Gastroesophageal sphincter (tissue), 3 donors: Measurements from ENCODE around the gene LHFPL2.

Source experiments
- POLR2A ChIP-seq, 2 donors: fragments of 450-650 bp; IDR thresholded peaks; one replicate each; pipeline ENCODE4 v1.6.1; 2017; ENCODE audit warnings: antibody characterized with exemption in 2 of 2, mild to moderate bottlenecking in 2 of 2, moderate library complexity in 1 of 2
- TF ChIP-seq, protein P1 (sequence below), 4 experiments: fragments of 200-600 bp in 2 of 4; fragments of 450-650 bp in 2 of 4; sonication (generic) in 1 of 4; IDR thresholded peaks; one replicate each; pipeline ENCODE4 v1.5.1; 2017 to 2019; ENCODE audit warnings: antibody characterized with exemption in 4 of 4, mild to moderate bottlenecking in 2 of 4, moderate library complexity in 2 of 4

DNA sequence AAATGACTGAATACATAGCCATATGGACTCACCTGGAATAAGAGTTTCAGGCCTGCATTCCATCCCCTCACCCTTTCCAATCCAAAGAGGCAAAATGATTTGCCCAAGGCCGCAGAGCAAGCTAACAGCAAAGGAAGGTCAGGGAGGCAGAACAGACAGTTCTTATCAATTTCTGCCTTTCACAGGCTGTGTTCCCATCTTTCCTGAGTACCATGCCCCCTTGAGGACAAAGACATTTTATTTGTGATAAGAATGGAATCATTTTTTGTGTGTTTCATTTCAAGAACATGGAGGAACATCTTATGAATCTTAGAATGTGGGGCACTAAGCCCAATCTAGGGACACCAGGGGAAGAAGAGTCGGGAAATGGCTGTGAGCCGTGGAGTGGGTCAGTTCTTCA, 13.9 kb downstream of the LHFPL2 start:
- TF ChIP-seq, protein P1, sequence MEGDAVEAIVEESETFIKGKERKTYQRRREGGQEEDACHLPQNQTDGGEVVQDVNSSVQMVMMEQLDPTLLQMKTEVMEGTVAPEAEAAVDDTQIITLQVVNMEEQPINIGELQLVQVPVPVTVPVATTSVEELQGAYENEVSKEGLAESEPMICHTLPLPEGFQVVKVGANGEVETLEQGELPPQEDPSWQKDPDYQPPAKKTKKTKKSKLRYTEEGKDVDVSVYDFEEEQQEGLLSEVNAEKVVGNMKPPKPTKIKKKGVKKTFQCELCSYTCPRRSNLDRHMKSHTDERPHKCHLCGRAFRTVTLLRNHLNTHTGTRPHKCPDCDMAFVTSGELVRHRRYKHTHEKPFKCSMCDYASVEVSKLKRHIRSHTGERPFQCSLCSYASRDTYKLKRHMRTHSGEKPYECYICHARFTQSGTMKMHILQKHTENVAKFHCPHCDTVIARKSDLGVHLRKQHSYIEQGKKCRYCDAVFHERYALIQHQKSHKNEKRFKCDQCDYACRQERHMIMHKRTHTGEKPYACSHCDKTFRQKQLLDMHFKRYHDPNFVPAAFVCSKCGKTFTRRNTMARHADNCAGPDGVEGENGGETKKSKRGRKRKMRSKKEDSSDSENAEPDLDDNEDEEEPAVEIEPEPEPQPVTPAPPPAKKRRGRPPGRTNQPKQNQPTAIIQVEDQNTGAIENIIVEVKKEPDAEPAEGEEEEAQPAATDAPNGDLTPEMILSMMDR (IDR thresholded peaks at IDR 0.05) = no peak
- no peak for TF ChIP-seq POLR2A (IDR thresholded peaks at IDR 0.05)
